Right atrium auricular region (tissue), 2 donors: ENCODE measurements around the gene CD4. TPM values are rescaled to one million over a fixed set of nuclear protein-coding genes. Genes with fewer than 3 reads are reported as not detected.
"Not testable (repeated sequence)": the region's sequence is repeated elsewhere in the genome, so short reads cannot be mapped to it uniquely, and the experiment has no call there.

Source experiments
- DNase-seq: peaks from one replicate; pipeline ENCODE4 v3.0.0-alpha.2; 2019; ENCODE audit warnings: low spot score
- H3K27ac ChIP-seq, 2 donors: fragments of 200-600 bp; sonication (generic); 1 replicate in 1 of 2; 2 replicates in 1 of 2; pipeline ENCODE4 v1.5.1; 2016 to 2019
- H3K27me3 ChIP-seq, 2 donors: fragments of 200-600 bp; sonication (generic); one replicate each; pipeline versions ENCODE4 v1.5.1 to v1.6.0; 2017 to 2019
- H3K36me3 ChIP-seq: fragments of 200-600 bp; sonication (generic); one replicate; pipeline ENCODE4 v1.5.1; 2016
- H3K4me1 ChIP-seq, 2 donors: fragments of 200-600 bp; sonication (generic); one replicate each; pipeline versions ENCODE4 v1.5.1 to v1.6.0; 2017 to 2019
- H3K4me3 ChIP-seq, 2 donors: fragments of 200-600 bp; sonication (generic); 1 replicate in 1 of 2; 2 replicates in 1 of 2; pipeline ENCODE4 v1.5.1; 2017 to 2019; ENCODE audit warnings: mild to moderate bottlenecking in 1 of 2, moderate library complexity in 1 of 2
- H3K9me3 ChIP-seq, 2 donors: fragments of 200-600 bp; sonication (generic); one replicate each; pipeline ENCODE4 v1.5.1; 2019
- total RNA-seq, 2 donors: library from RNA; depleted of rRNA; stranded (reverse); fragments of >200 nt; gene quantifications; one replicate each; pipeline ENCODE4 v1.1.0, GENCODE V29; 2016
- TF ChIP-seq, protein P1 (sequence below), 2 donors: fragments of 200-600 bp; sonication (generic); IDR thresholded peaks; one replicate each; pipeline ENCODE4 v1.5.1; 2019; ENCODE audit warnings: antibody characterized with exemption in 2 of 2

The CD4 gene
- total RNA-seq, 2 donors from 2014 or later = 3.2 to 7.3 TPM

GRCh38 chr12:6869049-6870021, 80.0 kb downstream of the CD4 start:
- TF ChIP-seq, protein P1, sequence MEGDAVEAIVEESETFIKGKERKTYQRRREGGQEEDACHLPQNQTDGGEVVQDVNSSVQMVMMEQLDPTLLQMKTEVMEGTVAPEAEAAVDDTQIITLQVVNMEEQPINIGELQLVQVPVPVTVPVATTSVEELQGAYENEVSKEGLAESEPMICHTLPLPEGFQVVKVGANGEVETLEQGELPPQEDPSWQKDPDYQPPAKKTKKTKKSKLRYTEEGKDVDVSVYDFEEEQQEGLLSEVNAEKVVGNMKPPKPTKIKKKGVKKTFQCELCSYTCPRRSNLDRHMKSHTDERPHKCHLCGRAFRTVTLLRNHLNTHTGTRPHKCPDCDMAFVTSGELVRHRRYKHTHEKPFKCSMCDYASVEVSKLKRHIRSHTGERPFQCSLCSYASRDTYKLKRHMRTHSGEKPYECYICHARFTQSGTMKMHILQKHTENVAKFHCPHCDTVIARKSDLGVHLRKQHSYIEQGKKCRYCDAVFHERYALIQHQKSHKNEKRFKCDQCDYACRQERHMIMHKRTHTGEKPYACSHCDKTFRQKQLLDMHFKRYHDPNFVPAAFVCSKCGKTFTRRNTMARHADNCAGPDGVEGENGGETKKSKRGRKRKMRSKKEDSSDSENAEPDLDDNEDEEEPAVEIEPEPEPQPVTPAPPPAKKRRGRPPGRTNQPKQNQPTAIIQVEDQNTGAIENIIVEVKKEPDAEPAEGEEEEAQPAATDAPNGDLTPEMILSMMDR (IDR thresholded peaks at IDR 0.05) = peak; percentile 92 to 95
- no peaks in the 10 kb centered on the region for H3K27me3 ChIP-seq
- peaks cover 0 to 60% of the 10 kb centered on the region in 2 donors for H3K4me1 ChIP-seq
- DNase-seq = peak; percentile 86
- no peaks in the 10 kb centered on the region for H3K9me3 ChIP-seq
- H3K36me3 ChIP-seq = peaks cover 24% of the 10 kb centered on the region
- peak overlapping the region; percentile 71 to 93 for H3K4me3 ChIP-seq
- peak overlapping the region; percentile 93 to 96 for H3K27ac ChIP-seq

DNA sequence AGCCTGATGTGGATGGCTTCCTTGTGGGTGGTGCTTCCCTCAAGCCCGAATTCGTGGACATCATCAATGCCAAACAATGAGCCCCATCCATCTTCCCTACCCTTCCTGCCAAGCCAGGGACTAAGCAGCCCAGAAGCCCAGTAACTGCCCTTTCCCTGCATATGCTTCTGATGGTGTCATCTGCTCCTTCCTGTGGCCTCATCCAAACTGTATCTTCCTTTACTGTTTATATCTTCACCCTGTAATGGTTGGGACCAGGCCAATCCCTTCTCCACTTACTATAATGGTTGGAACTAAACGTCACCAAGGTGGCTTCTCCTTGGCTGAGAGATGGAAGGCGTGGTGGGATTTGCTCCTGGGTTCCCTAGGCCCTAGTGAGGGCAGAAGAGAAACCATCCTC, 81.0 kb downstream of the CD4 start:
- not testable (repeated sequence) for H3K9me3 ChIP-seq

More for the DNA sequence above, 81.0 kb downstream of the CD4 start:
- H3K36me3 ChIP-seq = peaks cover 21% of the 10 kb centered on the region
- H3K4me3 ChIP-seq, H3K27me3 ChIP-seq, DNase-seq: not testable (repeated sequence)
- H3K27ac ChIP-seq = peak overlapping the region in 1 of 2 donors; percentile 96
- peaks cover 0 to 61% of the 10 kb centered on the region in 2 donors for H3K4me1 ChIP-seq

Other genes starting within 250 kb of the CD4 start
- gene IFFO1, start 233.5 kb upstream of the CD4 start, total RNA-seq = 10 to 100 TPM; 12.3 to 13.2 TPM
- 10 to 100 TPM; 17.7 to 17.9 TPM for gene NOP2, start 221.2 kb upstream of the CD4 start, total RNA-seq
- gene CHD4, start 182.1 kb upstream of the CD4 start, total RNA-seq = 100 to 1,000 TPM; 150 to 192 TPM
- gene LPAR5, start 153.6 kb upstream of the CD4 start, total RNA-seq = 1 to 10 TPM; 1.6 to 3.7 TPM
- under 1 TPM in 1 of 2 donors, not detected in 1; 0.43 TPM for gene ACRBP, start 142.1 kb upstream of the CD4 start, total RNA-seq
- gene ING4, start 126.4 kb upstream of the CD4 start, total RNA-seq = 10 to 100 TPM; 21.8 to 22.6 TPM
- 10 to 100 TPM; 23.8 to 33.3 TPM for gene ZNF384, start 100.2 kb upstream of the CD4 start, total RNA-seq
- gene PIANP, start 88.7 kb upstream of the CD4 start, total RNA-seq = not detected
- 10 to 100 TPM; 72.7 to 73.6 TPM for gene COPS7A, start 65.5 kb upstream of the CD4 start, total RNA-seq
- 100 to 1,000 TPM; 121 to 138 TPM for gene MLF2, start 36.4 kb upstream of the CD4 start, total RNA-seq
- gene PTMS, start 23.2 kb upstream of the CD4 start, total RNA-seq = 100 to 1,000 TPM in 1 of 2 donors, 10 to 100 TPM in 1; 67.8 to 119 TPM
- under 1 TPM in 1 of 2 donors, not detected in 1; 0.47 TPM for gene LAG3, start 17.0 kb upstream of the CD4 start, total RNA-seq
- 1 to 10 TPM in 1 of 2 donors, under 1 TPM in 1; 0.44 to 7.0 TPM for gene GPR162, start 32.3 kb downstream of the CD4 start, total RNA-seq
- gene P3H3, start 38.9 kb downstream of the CD4 start, total RNA-seq = 10 to 100 TPM in 1 of 2 donors, 1 to 10 TPM in 1; 7.0 to 11.0 TPM
- gene GNB3, start 51.4 kb downstream of the CD4 start, total RNA-seq = 1 to 10 TPM in 1 of 2 donors, under 1 TPM in 1; 0.83 to 1.5 TPM
- gene CDCA3, start 61.8 kb downstream of the CD4 start, total RNA-seq = 1 to 10 TPM in 1 of 2 donors, under 1 TPM in 1; 0.39 to 1.7 TPM
- 10 to 100 TPM; 35.3 to 45.1 TPM for gene USP5, start 62.6 kb downstream of the CD4 start, total RNA-seq
- 100 to 1,000 TPM; 755 to 842 TPM for gene TPI1, start 78.0 kb downstream of the CD4 start, total RNA-seq
- 1 to 10 TPM; 4.1 to 6.4 TPM for gene SPSB2, start 83.8 kb downstream of the CD4 start, total RNA-seq
- gene LRRC23, start 115.3 kb downstream of the CD4 start, total RNA-seq = 10 to 100 TPM in 1 of 2 donors, 1 to 10 TPM in 1; 8.4 to 15.6 TPM
- 10 to 100 TPM in 1 of 2 donors, 1 to 10 TPM in 1; 9.7 to 36.9 TPM for gene ENO2, start 125.1 kb downstream of the CD4 start, total RNA-seq
- 10 to 100 TPM; 37.1 to 68.9 TPM for gene ATN1, start 138.4 kb downstream of the CD4 start, total RNA-seq
- not detected for gene RNU7-1, start 154.3 kb downstream of the CD4 start, total RNA-seq
- 100 to 1,000 TPM; 398 to 533 TPM for gene C12orf57, start 154.5 kb downstream of the CD4 start, total RNA-seq
- 1 to 10 TPM; 3.7 to 7.5 TPM for gene PTPN6, start 161.8 kb downstream of the CD4 start, total RNA-seq
- 100 to 1,000 TPM; 160 to 183 TPM for gene PHB2, start 181.1 kb downstream of the CD4 start, total RNA-seq
- 10 to 100 TPM; 16.5 to 28.4 TPM for gene EMG1, start 181.4 kb downstream of the CD4 start, total RNA-seq
- gene LPCAT3, start 228.9 kb downstream of the CD4 start, total RNA-seq = 10 to 100 TPM; 20.0 to 33.3 TPM